Measurements from ENCODE around the gene PTGFRN. TPM values are rescaled to one million over a fixed set of nuclear protein-coding genes. Genes with fewer than 3 reads are reported as not detected.

PTGFRN gene
- total and polyA plus RNA-seq, 10 donors: 1.7 to 17.4 (median 10.6) TPM

- no peak for DNase-seq
- intact Hi-C loops (cut with DNase I; ENCODE audit: low total_unique reads): no loop called here
- peaks cover 0 to 68% (median 13%) of the 10 kb centered on the region in 6 donors for H3K4me1 ChIP-seq
- no peaks in the 10 kb centered on the region for H3K27me3 ChIP-seq (replicated peaks in 1 of 7)
- peaks cover 0 to 15% (median 0%) of the 10 kb centered on the region in 6 donors for H3K36me3 ChIP-seq
- TF ChIP-seq POLR2AphosphoS5 (IDR thresholded peaks at IDR 0.05) (no peak), POLR2A (IDR thresholded peaks at IDR 0.05) (no peak)
- TF ChIP-seq, protein P1, sequence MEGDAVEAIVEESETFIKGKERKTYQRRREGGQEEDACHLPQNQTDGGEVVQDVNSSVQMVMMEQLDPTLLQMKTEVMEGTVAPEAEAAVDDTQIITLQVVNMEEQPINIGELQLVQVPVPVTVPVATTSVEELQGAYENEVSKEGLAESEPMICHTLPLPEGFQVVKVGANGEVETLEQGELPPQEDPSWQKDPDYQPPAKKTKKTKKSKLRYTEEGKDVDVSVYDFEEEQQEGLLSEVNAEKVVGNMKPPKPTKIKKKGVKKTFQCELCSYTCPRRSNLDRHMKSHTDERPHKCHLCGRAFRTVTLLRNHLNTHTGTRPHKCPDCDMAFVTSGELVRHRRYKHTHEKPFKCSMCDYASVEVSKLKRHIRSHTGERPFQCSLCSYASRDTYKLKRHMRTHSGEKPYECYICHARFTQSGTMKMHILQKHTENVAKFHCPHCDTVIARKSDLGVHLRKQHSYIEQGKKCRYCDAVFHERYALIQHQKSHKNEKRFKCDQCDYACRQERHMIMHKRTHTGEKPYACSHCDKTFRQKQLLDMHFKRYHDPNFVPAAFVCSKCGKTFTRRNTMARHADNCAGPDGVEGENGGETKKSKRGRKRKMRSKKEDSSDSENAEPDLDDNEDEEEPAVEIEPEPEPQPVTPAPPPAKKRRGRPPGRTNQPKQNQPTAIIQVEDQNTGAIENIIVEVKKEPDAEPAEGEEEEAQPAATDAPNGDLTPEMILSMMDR (IDR thresholded peaks at IDR 0.05 in 8 of 11, conservative IDR thresholded peaks at IDR 0.05 in 3 of 11): no peak
- peak overlapping the region in 3 of 8 donors; percentile 58 to 62 (median 60) for H3K27ac ChIP-seq
- no peaks in the 10 kb centered on the region for H3K9me3 ChIP-seq
- H3K4me3 ChIP-seq: no peak overlapping the region
- 87 to 92% (median 90%) methylated on average over 2 of the region's 2 CpGs for WGBS, 5 donors
These were observed 98.0 kb downstream of the PTGFRN start for GRCh38 chr1:117007719-117008013.

DNA sequence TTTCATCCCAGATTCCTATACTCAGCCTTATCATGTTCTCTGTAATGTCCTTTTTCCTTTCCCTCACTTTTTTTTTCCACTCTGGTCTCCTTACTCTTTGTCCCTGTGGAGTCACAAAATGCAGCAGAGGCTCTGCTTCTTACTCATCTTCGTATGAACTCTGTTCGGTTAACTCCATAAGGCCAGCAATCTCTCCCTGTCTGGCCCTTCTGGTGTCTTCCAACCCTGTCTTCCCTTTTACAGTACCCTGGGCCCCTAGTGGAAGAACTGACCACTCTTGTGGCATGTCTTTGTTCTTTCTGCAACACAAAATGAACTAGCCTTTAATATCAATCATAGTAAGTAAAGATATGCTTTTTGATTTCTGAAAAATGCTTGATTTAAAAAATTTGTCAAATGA, 98.9 kb downstream of the PTGFRN start:
- no peak overlapping the region for H3K4me3 ChIP-seq
- intact Hi-C loops (cut with DNase I; ENCODE audit: low total_unique reads): no loop called here
- no peak for DNase-seq

GRCh38 chr1:117009132-117009531, 99.4 kb downstream of the PTGFRN start:
- Histone ChIP-seq H3K27ac (peak overlapping the region in 3 of 8 donors; percentile 57 to 63 (median 62)), H3K9me3 (no peaks in the 10 kb centered on the region), H3K4me1 (peaks cover 0 to 54% (median 11%) of the 10 kb centered on the region in 6 donors), H3K36me3 (peaks cover 0 to 15% (median 0%) of the 10 kb centered on the region in 6 donors), H3K27me3 (replicated peaks in 1 of 7) (no peaks in the 10 kb centered on the region), H3K4me3 (no peak overlapping the region)
- intact Hi-C loops (cut with DNase I; ENCODE audit: low total_unique reads): no loop called here
- DNase-seq: no peak
- TF ChIP-seq POLR2AphosphoS5 (IDR thresholded peaks at IDR 0.05) (no peak), POLR2A (IDR thresholded peaks at IDR 0.05) (no peak)
- TF ChIP-seq, protein P1 (IDR thresholded peaks at IDR 0.05 in 8 of 11, conservative IDR thresholded peaks at IDR 0.05 in 3 of 11): no peak
- 29 to 53% (median 38%) methylated on average over 3 of the region's 3 CpGs for WGBS, 5 donors

More for the DNA sequence above, 98.9 kb downstream of the PTGFRN start:
- Histone ChIP-seq H3K27ac (peak overlapping the region in 3 of 8 donors; percentile 15 to 62 (median 57)), H3K9me3 (no peaks in the 10 kb centered on the region), H3K4me1 (peaks cover 0 to 58% (median 13%) of the 10 kb centered on the region in 6 donors), H3K36me3 (peaks cover 0 to 15% (median 0%) of the 10 kb centered on the region in 6 donors), H3K27me3 (replicated peaks in 1 of 7) (no peaks in the 10 kb centered on the region)
- no peak for TF ChIP-seq POLR2A (IDR thresholded peaks at IDR 0.05)
- TF ChIP-seq, protein P1 (IDR thresholded peaks at IDR 0.05 in 8 of 11, conservative IDR thresholded peaks at IDR 0.05 in 3 of 11): no peak
- no peak for TF ChIP-seq POLR2AphosphoS5 (IDR thresholded peaks at IDR 0.05)
- 52 to 66% (median 57%) methylated on average over 2 of the region's 2 CpGs for WGBS, 5 donors

DNA sequence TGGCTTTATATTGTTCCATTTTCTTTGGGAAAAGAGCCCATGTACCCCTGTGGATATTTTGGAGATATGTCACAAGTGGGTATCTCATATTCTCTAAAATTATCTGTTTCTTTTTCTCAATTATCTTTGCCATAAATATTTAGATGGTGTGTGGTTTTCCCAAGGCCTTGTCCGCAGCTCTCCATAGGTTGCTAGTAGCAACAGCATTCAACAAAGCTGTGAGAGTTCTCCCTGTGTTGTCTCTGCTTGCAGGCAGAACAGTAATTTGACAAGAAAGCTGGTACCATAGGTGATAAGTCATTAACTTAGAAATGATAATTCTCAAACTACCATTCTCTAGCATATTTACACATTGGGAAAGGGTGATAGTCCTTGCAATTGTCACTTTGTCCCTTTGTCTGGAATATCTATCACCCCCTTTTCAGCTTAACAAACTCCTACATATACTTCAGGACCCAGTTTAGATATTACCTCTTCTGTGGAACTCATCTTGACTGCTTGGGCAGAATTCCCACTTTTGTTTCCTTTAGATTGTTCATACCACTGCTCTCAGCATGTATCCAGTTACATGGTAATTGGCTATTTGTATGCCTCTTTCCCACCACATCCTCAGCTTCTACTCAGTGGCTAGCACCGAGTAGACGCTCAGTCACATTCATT, 100.7 kb downstream of the PTGFRN start:
- peak overlapping the region in 1 of 8 donors; percentile 63 for H3K27ac ChIP-seq
- 93 to 98% (median 96%) methylated on average over 3 of the region's 3 CpGs for WGBS, 5 donors

More for the DNA sequence above, 100.7 kb downstream of the PTGFRN start:
- Histone ChIP-seq H3K4me1 (peaks cover 0 to 40% (median 11%) of the 10 kb centered on the region in 6 donors), H3K36me3 (peaks cover 0 to 15% (median 0%) of the 10 kb centered on the region in 6 donors), H3K4me3 (no peak overlapping the region), H3K9me3 (no peaks in the 10 kb centered on the region), H3K27me3 (replicated peaks in 1 of 7) (no peaks in the 10 kb centered on the region)
- TF ChIP-seq, protein P1 (IDR thresholded peaks at IDR 0.05 in 8 of 11, conservative IDR thresholded peaks at IDR 0.05 in 3 of 11): no peak
- no peak for TF ChIP-seq POLR2A (IDR thresholded peaks at IDR 0.05)
- TF ChIP-seq POLR2AphosphoS5 (IDR thresholded peaks at IDR 0.05): no peak
- DNase-seq: no peak
- intact Hi-C loops (cut with DNase I; ENCODE audit: low total_unique reads): no loop called here

Data from spleen (tissue), 11 donors.